ENCODE data around the gene ARHGEF3.

DNA sequence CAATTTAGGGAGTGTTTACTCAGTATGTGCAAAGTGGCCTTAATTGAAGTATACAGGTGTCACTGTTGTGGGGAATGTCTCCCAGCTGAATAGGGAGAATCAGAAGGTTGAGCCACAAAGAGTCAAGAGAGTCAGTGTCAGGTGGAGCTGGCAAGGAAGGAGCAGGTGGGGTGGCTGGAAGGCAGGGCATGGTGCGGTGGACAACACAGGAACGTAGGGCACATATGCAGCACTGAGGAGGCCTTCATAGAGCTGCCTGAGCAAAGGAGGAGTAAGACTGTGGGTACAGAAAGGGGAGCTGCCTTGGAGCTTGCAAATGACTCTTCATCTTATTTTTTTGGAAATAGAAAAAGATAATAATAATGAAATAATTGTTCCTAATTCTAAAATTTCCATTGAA is 20.0 kb downstream of the ARHGEF3 start:
- TF ChIP-seq CTCF (IDR thresholded peaks at IDR 0.05; ENCODE audit: low read length), result no peak
- TF ChIP-seq EZH2 (IDR thresholded peaks at IDR 0.05; ENCODE audit: borderline replicate concordance, low read length), result no peak
